K562 treated with DMSO at 1 percent for 24 hours (cell line): Measurements from ENCODE around the gene SUCLA2. TPM values are rescaled to one million over a fixed set of nuclear protein-coding genes. Genes with fewer than 3 reads are reported as not detected.

Experiments
- total RNA-seq: library from RNA; unstranded; fragments of 300-600 nt; gene quantifications from 2 replicates; pipeline ENCODE4 v1.2.3, GENCODE V29; 2022; ENCODE audit warnings: low read depth; ENCODE audit not compliant: insufficient read depth

Gene SUCLA2
- total RNA-seq: 14.2 and 23.1 TPM in 2 replicates

DNA sequence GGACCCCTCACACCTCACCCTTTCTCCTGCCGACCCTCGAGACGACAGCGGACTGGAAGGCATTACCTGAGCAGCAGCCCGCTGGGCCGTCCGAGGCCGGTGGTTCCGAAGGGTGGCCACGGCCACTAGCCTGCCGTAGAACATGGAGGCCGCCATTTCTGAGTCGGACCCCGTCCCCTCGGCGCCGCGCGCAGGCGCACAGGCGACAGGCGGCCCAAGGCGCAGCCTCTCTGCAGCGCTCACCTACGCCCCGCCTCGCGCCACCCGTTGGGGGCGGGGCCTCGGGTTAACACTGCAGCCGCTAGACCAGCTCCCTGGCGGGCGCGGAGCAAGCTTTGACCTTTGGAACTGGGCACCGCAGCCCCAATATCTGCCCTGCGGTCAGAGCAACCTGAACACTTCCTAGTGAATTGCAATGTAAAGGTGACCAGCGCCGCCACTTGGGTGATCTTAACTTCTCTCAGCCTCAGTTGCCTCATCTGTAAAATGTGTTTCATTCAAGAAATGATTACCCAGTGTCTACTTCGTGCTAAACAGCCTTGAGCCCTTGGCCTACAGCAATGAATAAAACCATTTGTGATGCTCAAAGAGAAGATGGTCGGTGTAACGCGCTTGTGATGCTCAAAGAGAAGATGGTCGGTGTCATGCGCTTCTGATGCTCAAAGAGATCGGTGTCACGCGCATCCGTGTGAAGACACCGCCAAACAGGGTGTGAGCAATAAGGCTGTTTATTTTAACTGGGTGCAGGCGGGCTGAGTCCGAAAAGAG lies at the start of gene SUCLA2:
Gene SUCLA2, minus strand, starts transcription at position 160 of the 768 bp plus-strand sequence. Its CDS starts 4 bp downstream, at position 156.

DNA sequence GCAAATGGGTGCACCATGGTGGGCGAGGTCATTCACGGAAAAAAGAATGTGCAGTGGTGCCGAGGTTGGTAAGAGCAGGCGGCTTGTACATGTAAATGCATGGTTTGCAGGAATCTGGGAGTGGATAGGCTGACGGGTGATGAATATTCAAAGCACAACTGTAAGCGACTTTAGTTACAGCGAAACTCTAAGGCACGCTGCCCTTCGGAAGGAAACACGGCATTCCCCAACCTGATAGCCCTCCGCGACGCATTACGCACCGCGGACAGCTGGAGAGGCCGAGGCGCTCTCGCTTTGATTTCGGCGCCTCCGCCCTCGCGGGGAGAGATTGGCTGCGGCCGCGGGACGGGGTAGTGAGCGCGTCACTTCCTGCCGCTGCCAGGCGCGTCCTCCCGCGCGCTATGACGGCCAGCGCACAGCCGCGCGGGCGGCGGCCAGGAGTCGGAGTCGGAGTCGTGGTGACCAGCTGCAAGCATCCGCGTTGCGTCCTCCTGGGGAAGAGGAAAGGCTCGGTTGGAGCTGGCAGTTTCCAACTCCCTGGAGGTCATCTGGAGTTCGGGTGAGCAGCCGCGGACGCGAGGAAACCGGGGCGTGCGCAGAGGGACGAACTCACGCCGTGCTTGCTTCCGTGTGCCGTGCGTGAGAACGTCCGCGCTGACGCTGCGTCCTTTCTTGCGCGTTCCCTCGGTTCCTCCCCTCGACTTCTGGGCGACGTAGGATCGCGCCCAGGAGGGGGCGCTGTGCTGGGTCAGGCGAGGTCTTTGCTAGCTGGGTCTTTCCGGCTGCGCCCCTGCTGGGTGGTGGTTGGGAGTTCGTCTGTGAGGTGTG lies 36.5 kb upstream of the SUCLA2 start, which contains the start of gene NUDT15:
Gene NUDT15, plus strand, starts transcription at position 381 of the 828 bp plus-strand sequence. Its CDS starts 21 bp downstream, at position 402.

Other genes with a start within 250 kb of the SUCLA2 start
- gene NUDT15, start 36.5 kb upstream of the SUCLA2 start, total RNA-seq: 7.9 and 8.5 TPM in 2 replicates
- gene MED4, start 93.8 kb upstream of the SUCLA2 start, total RNA-seq: 21.4 and 23.6 TPM in 2 replicates
- 60.9 and 69.2 TPM in 2 replicates for gene ITM2B, start 231.9 kb upstream of the SUCLA2 start, total RNA-seq